HepG2 (cell line): ENCODE measurements around the gene NDUFS2. TPM values are rescaled to one million over a fixed set of nuclear protein-coding genes. Genes with fewer than 3 reads are reported as not detected.

Source experiments
- ATAC-seq: fragments of 200-7000 bp; cut with Tn5 transposase; 3 replicates; pipeline ENCODE4 v1.9.1; 2020; ENCODE audit warnings: mild to moderate bottlenecking, moderate library complexity
- BruUV-seq: library from RNA; stranded (reverse); fragments of 400-500 nt; replicated peaks from 2 replicates; lab custom pipeline; 2021; lab: Mats Ljungman, UMichigan
- CTCF ChIA-PET: fragments of 300-600 bp; formaldehyde crosslinking; extraction: SDS; loops from one replicate; lab custom pipeline; 2021; ENCODE audit warnings: low total read pairs, inconsistent platforms, low intra/inter-chr PET ratio; lab: Yijun Ruan, JAX
- POLR2A ChIA-PET: fragments of 350-600 bp; sonication (Branson Sonifier 250); formaldehyde crosslinking; loops from one replicate; lab custom pipeline; 2020; ENCODE audit warnings: antibody characterized with exemption, inconsistent platforms; lab: Yijun Ruan, JAX
- DNase-seq: peaks from one replicate; pipeline ENCODE4 v3.0.0-alpha.2; 2015; ENCODE audit warnings: low spot score
- FAIRE-seq: peaks from 3 replicates; lab custom pipeline; 2011; peaks lifted over from hg19 to GRCh38; lab: Jason Lieb, UNC
- H2AFZ ChIP-seq: one replicate; pipeline ENCODE4 v1.6.1; 2011; ENCODE audit warnings: low read length, inconsistent platforms
- H3K27ac ChIP-seq: fragments of 300-600 bp; 3 replicates; pipeline ENCODE4 v1.8.0; 2011; ENCODE audit warnings: mixed run types, mild to moderate bottlenecking, mixed read lengths, low read length, inconsistent platforms; ENCODE audit not compliant: insufficient read depth; ENCODE audit errors: extremely low read length
- H3K27me3 ChIP-seq, 2 experiments: fragments of 200-600 bp in 1 of 2; 2 replicates in 1 of 2; 3 replicates in 1 of 2; pipeline versions ENCODE4 v1.6.0 to v1.8.0; 2011; ENCODE audit warnings: low read length in 2 of 2, mild to moderate bottlenecking in 2 of 2, moderate library complexity in 2 of 2, inconsistent platforms in 1 of 2; ENCODE audit not compliant: insufficient read depth in 2 of 2, control insufficient read depth in 1 of 2
- H3K36me3 ChIP-seq, 2 experiments: fragments of 200-600 bp in 1 of 2; replicated peaks in 1 of 2; 2 replicates in 1 of 2; 3 replicates in 1 of 2; pipeline versions ENCODE4 v1.5.1 to v1.8.0; 2011; ENCODE audit warnings: low read length in 2 of 2, inconsistent platforms in 1 of 2; ENCODE audit not compliant: insufficient read depth in 2 of 2, control insufficient read depth in 1 of 2
- H3K4me1 ChIP-seq: 2 replicates; pipeline ENCODE4 v1.5.1; 2012; ENCODE audit warnings: low read length, inconsistent platforms; ENCODE audit not compliant: insufficient read depth
- H3K4me2 ChIP-seq: 2 replicates; pipeline ENCODE4 v1.6.0; 2011; ENCODE audit warnings: low read depth, low read length, inconsistent platforms
- H3K4me3 ChIP-seq, 3 experiments: fragments of 200-600 bp in 1 of 3; sonication (generic), shearing (Covaris generic) in 1 of 3; replicated peaks in 1 of 3; 2 replicates each; pipeline ENCODE4 v1.5.1; 2011 to 2016; ENCODE audit warnings: low read length in 3 of 3, inconsistent platforms in 2 of 3, low read depth in 2 of 3, mild to moderate bottlenecking in 2 of 3, control low read depth in 1 of 3, mixed read lengths in 1 of 3; ENCODE audit not compliant: insufficient read depth in 1 of 3
- H3K79me2 ChIP-seq: one replicate; pipeline ENCODE4 v1.6.1; 2011; ENCODE audit warnings: low read length, inconsistent platforms; ENCODE audit not compliant: insufficient read depth
- H3K9ac ChIP-seq: 2 replicates; pipeline ENCODE4 v1.6.0; 2011; ENCODE audit warnings: mild to moderate bottlenecking, low read depth, low read length, inconsistent platforms; ENCODE audit not compliant: insufficient read depth
- H3K9me3 ChIP-seq: 2 replicates; pipeline ENCODE4 v1.5.1; 2012; ENCODE audit warnings: mild to moderate bottlenecking, low read length
- H4K20me1 ChIP-seq: 2 replicates; pipeline ENCODE4 v1.6.0; 2011; ENCODE audit warnings: inconsistent platforms, mild to moderate bottlenecking, low read length, moderate library complexity; ENCODE audit not compliant: insufficient read depth
- HNRNPK ChIP-seq: fragments of 200-400 bp; formaldehyde crosslinking; IDR thresholded peaks from 2 replicates; pipeline ENCODE4 v1.6.1; 2018; ENCODE audit warnings: low read length, low read depth, moderate library complexity, mild to moderate bottlenecking; ENCODE audit not compliant: poor library complexity, severe bottlenecking
- PHF20 ChIP-seq: sonication (generic); formaldehyde crosslinking; IDR thresholded peaks from 2 replicates; pipeline ENCODE4 v1.5.0; 2020; ENCODE audit warnings: mild to moderate bottlenecking, missing genetic modification reagents
- whole genome bisulfite sequencing: methylation state at CpG from one replicate; pipeline ENCODE4 v1.1.6; 2017; ENCODE audit warnings: low lambda C conversion rate; 5-methylcytosine and 5-hydroxymethylcytosine counted together
- in situ Hi-C: cut with HindIII; loops from 2 replicates; pipeline ENCODE4 v1.10.0; 2017; ENCODE audit warnings: low pct_unique_long_range_greater_than_20kb; ENCODE audit not compliant: extremely low pct_ligation_motif_present
- intact Hi-C: fragments of 100-400 bp; cut with micrococcal nuclease; formaldehyde crosslinking; loops from one replicate; pipeline ENCODE4 v1.10.0; 2022; ENCODE audit not compliant: unreplicated experiment
- polyA plus RNA-seq, 8 experiments: library from polyadenylated mRNA; depleted of rRNA in 3 of 8; stranded (reverse) in 7 of 8; unstranded in 1 of 8; fragments of >200 nt; fragmentation: Illumina TruSeq in 4 of 8; extraction: Trizol in 4 of 8; gene quantifications; 2 replicates each; pipeline versions ENCODE4 v1.2.1 to v1.2.3, GENCODE V29; 2011 to 2016; ENCODE audit warnings: low read depth in 4 of 8, missing spikeins in 1 of 8, mixed read lengths in 1 of 8; ENCODE audit not compliant: insufficient read depth in 1 of 8
- total RNA-seq, 5 experiments: library from RNA; depleted of rRNA; stranded (reverse); fragments of >200 nt; fragmentation: Illumina TruSeq; extraction: Trizol; gene quantifications; 2 replicates each; pipeline ENCODE4 v1.2.3, GENCODE V29; 2016; ENCODE audit warnings: low read depth in 1 of 5
- TF ChIP-seq, protein P1 (sequence below): IDR thresholded peaks from 2 replicates; pipeline ENCODE4 v1.6.1; 2016; ENCODE audit warnings: low read depth, missing genetic modification reagents, missing compliant biosample characterization
- TF ChIP-seq, protein P2 (sequence below): IDR thresholded peaks from 2 replicates; pipeline ENCODE4 v1.6.1; 2016; ENCODE audit warnings: mild to moderate bottlenecking, missing biosample characterization, missing genetic modification reagents

Gene NDUFS2
- total and polyA plus RNA-seq, 2 of the 13 experiments (the other 11 are each of a cell fraction or from before 2014, with no cell fraction given) = 89.9 to 118 TPM

DNA sequence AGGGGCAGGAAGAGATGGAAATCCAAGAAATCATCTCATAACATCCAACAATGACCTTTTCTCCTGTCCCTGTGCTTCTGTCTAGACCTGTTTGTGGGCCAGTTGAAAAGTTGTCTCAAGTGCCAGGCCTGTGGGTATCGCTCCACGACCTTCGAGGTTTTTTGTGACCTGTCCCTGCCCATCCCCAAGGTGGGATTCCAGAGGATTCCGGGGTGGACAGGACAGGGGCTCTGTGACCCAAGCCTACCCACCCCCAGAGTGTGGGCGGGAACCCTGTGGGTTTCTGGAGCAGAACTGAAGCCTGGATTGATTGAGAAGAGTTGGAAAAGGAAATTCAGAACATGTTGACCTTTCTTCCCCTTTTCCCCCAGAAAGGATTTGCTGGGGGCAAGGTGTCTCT is 38.4 kb upstream of the NDUFS2 start (continued):
- TF ChIP-seq, protein P1, sequence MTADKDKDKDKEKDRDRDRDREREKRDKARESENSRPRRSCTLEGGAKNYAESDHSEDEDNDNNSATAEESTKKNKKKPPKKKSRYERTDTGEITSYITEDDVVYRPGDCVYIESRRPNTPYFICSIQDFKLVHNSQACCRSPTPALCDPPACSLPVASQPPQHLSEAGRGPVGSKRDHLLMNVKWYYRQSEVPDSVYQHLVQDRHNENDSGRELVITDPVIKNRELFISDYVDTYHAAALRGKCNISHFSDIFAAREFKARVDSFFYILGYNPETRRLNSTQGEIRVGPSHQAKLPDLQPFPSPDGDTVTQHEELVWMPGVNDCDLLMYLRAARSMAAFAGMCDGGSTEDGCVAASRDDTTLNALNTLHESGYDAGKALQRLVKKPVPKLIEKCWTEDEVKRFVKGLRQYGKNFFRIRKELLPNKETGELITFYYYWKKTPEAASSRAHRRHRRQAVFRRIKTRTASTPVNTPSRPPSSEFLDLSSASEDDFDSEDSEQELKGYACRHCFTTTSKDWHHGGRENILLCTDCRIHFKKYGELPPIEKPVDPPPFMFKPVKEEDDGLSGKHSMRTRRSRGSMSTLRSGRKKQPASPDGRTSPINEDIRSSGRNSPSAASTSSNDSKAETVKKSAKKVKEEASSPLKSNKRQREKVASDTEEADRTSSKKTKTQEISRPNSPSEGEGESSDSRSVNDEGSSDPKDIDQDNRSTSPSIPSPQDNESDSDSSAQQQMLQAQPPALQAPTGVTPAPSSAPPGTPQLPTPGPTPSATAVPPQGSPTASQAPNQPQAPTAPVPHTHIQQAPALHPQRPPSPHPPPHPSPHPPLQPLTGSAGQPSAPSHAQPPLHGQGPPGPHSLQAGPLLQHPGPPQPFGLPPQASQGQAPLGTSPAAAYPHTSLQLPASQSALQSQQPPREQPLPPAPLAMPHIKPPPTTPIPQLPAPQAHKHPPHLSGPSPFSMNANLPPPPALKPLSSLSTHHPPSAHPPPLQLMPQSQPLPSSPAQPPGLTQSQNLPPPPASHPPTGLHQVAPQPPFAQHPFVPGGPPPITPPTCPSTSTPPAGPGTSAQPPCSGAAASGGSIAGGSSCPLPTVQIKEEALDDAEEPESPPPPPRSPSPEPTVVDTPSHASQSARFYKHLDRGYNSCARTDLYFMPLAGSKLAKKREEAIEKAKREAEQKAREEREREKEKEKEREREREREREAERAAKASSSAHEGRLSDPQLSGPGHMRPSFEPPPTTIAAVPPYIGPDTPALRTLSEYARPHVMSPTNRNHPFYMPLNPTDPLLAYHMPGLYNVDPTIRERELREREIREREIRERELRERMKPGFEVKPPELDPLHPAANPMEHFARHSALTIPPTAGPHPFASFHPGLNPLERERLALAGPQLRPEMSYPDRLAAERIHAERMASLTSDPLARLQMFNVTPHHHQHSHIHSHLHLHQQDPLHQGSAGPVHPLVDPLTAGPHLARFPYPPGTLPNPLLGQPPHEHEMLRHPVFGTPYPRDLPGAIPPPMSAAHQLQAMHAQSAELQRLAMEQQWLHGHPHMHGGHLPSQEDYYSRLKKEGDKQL (CRISPR knock-in tag) = no peak
- no peak for TF ChIP-seq HNRNPK
- TF ChIP-seq, protein P2, sequence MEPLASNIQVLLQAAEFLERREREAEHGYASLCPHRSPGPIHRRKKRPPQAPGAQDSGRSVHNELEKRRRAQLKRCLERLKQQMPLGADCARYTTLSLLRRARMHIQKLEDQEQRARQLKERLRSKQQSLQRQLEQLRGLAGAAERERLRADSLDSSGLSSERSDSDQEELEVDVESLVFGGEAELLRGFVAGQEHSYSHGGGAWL (CRISPR knock-in tag) = no peak

DNA sequence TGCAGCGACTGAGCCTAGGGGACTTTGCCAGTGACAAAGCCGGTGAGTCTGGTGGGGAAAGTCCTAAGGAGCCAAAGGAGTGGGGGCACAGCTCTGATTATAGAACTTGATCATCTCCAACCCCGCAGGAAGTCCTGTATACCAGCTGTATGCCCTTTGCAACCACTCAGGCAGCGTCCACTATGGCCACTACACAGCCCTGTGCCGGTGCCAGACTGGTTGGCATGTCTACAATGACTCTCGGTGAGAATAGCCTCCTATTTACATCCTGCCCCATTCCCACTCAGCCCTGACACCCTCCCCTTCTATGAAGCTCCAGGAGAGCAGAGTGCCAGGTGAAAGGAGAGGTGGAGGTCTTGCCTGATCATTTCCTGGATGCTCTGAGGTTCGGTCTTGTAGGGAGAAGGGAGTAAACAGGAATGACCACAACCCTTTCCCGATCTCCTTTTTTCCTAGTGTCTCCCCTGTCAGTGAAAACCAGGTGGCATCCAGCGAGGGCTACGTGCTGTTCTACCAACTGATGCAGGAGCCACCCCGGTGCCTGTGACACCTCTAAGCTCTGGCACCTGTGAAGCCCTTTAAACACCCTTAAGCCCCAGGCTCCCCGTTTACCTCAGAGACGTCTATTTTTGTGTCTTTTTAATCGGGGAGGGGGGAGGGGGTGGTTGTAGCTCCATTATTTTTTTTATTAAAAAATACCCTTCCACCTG is 37.1 kb upstream of the NDUFS2 start:
- peak overlapping the region; percentile 80; the same call in 1 of the 2 replicates for H3K9ac ChIP-seq
- FAIRE-seq = no peak
- 72% methylated on average over 13 of the region's 14 CpGs for WGBS
- no peak for TF ChIP-seq PHF20
- TF ChIP-seq, protein P1 (CRISPR knock-in tag) = no peak
- no peaks in the 10 kb centered on the region for H4K20me1 ChIP-seq
- H3K4me2 ChIP-seq = peak overlapping the region; percentile 84
- no peaks in the 10 kb centered on the region for H3K27me3 ChIP-seq
- no TSS peak for BruUV-seq
- peaks cover 34% of the 10 kb centered on the region for H3K4me1 ChIP-seq
- intact Hi-C loops = no loop called here
- ATAC-seq = no peak
- H3K4me3 ChIP-seq = peak overlapping the region; percentile 54 to 88 (median 55); a peak in 4 of 6 replicates
- DNase-seq = no peak
- POLR2A ChIA-PET = interaction anchor here (0.9 to 2.9 kb wide), 12 partner anchors 11 to 222 kb away, joined by 3 to 30 read pairs (median 6); partner anchors contain the start of genes APOA2, B4GALT3, DEDD and NDUFS2
- H3K79me2 ChIP-seq = peaks cover 5% of the 10 kb centered on the region
- H3K27ac ChIP-seq = peak overlapping the region; percentile 62
- no peaks in the 10 kb centered on the region for H3K9me3 ChIP-seq
- no peak overlapping the region for H2AFZ ChIP-seq
- in situ Hi-C loops = no loop called here
- peaks cover 12 to 34% of the 10 kb centered on the region in 2 experiments; a peak in 4 of 5 replicates for H3K36me3 ChIP-seq
- CTCF ChIA-PET = no interaction called here
